SU-DHL-6 (cell line): ENCODE results near the gene PLEKHA8.

Source experiments
- EZH2phosphoT487 ChIP-seq: fragments of 200-600 bp; sonication (generic), shearing (Covaris generic); conservative IDR thresholded peaks from 2 replicates; pipeline ENCODE4 v1.6.1; 2018; ENCODE audit warnings: mild to moderate bottlenecking, antibody characterized with exemption, low read length, moderate library complexity, mixed read lengths
- TF ChIP-seq, protein P1 (sequence below): fragments of 200-600 bp; sonication (generic); IDR thresholded peaks from one replicate; pipeline ENCODE4 v1.5.1; 2017; ENCODE audit warnings: antibody characterized with exemption, mild to moderate bottlenecking, low read length, moderate library complexity; ENCODE audit not compliant: insufficient read depth, poor library complexity, severe bottlenecking

GRCh38 chr7:30112103-30112713 is 84.0 kb downstream of the PLEKHA8 start:
- TF ChIP-seq, protein P1, sequence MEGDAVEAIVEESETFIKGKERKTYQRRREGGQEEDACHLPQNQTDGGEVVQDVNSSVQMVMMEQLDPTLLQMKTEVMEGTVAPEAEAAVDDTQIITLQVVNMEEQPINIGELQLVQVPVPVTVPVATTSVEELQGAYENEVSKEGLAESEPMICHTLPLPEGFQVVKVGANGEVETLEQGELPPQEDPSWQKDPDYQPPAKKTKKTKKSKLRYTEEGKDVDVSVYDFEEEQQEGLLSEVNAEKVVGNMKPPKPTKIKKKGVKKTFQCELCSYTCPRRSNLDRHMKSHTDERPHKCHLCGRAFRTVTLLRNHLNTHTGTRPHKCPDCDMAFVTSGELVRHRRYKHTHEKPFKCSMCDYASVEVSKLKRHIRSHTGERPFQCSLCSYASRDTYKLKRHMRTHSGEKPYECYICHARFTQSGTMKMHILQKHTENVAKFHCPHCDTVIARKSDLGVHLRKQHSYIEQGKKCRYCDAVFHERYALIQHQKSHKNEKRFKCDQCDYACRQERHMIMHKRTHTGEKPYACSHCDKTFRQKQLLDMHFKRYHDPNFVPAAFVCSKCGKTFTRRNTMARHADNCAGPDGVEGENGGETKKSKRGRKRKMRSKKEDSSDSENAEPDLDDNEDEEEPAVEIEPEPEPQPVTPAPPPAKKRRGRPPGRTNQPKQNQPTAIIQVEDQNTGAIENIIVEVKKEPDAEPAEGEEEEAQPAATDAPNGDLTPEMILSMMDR: no peak
- no peak for TF ChIP-seq EZH2phosphoT487
